Ureter (tissue), 1 donor: ENCODE measurements around the gene CHIA. TPM values are rescaled to one million over a fixed set of nuclear protein-coding genes. Genes with fewer than 3 reads are reported as not detected.

ENCODE experiments used
- DNase-seq: peaks from one replicate; pipeline ENCODE4 v3.0.0-alpha.2; 2020; ENCODE audit warnings: low spot score
- total RNA-seq: library from RNA; stranded (reverse); gene quantifications from one replicate; pipeline ENCODE4 v1.2.4, GENCODE V29; 2023
- donor health status: DM: yes; HTN: yes; CAD: no.

CHIA gene
- total RNA-seq = not detected

GRCh38 chr1:111290630-111291029 is at the start of gene CHIA:
Gene CHIA, plus strand, starts transcription at chr1:111290851. Its CDS starts 19,617 bp downstream, at chr1:111310468.
- no peak for DNase-seq

GRCh38 chr1:111241797-111242196 is 48.9 kb upstream of the CHIA start:
- DNase-seq = no peak

GRCh38 chr1:111242805-111243523 is 47.7 kb upstream of the CHIA start:
- DNase-seq = no peak

- DNase-seq = no peak
Measured at GRCh38 chr1:111247125-111247838, 43.4 kb upstream of the CHIA start.

GRCh38 chr1:111249960-111250359 is 40.7 kb upstream of the CHIA start:
- DNase-seq = no peak

- no peak for DNase-seq
Measured at GRCh38 chr1:111251570-111251969, 39.1 kb upstream of the CHIA start.

- DNase-seq = no peak
Measured at GRCh38 chr1:111252786-111253185, 37.9 kb upstream of the CHIA start.

- DNase-seq = no peak
Measured at GRCh38 chr1:111253876-111254275, 36.8 kb upstream of the CHIA start.

GRCh38 chr1:111256988-111257658 is 33.5 kb upstream of the CHIA start:
- no peak for DNase-seq

GRCh38 chr1:111267801-111268508 is 22.7 kb upstream of the CHIA start:
- DNase-seq = no peak

GRCh38 chr1:111269825-111270406 is 20.7 kb upstream of the CHIA start:
- no peak for DNase-seq

GRCh38 chr1:111270771-111271463 is 19.7 kb upstream of the CHIA start:
- DNase-seq = no peak

GRCh38 chr1:111271464-111271801 is 19.2 kb upstream of the CHIA start:
- DNase-seq = no peak

GRCh38 chr1:111272081-111272480 is 18.6 kb upstream of the CHIA start:
- no peak for DNase-seq

- no peak for DNase-seq
Measured at GRCh38 chr1:111274653-111275052, 16.0 kb upstream of the CHIA start.

GRCh38 chr1:111275079-111275478 is 15.6 kb upstream of the CHIA start:
- no peak for DNase-seq

- no peak for DNase-seq
Measured at GRCh38 chr1:111275780-111276433, 14.7 kb upstream of the CHIA start.

- DNase-seq = no peak
Measured at GRCh38 chr1:111279144-111279543, 11.5 kb upstream of the CHIA start.

GRCh38 chr1:111280267-111280666 is 10.4 kb upstream of the CHIA start:
- no peak for DNase-seq

- DNase-seq = no peak
Measured at GRCh38 chr1:111281411-111281810, 9.2 kb upstream of the CHIA start.

- DNase-seq = no peak
Measured at GRCh38 chr1:111283838-111284237, 6.8 kb upstream of the CHIA start.
